ENCODE data around the gene PLEK. TPM values are rescaled to one million over a fixed set of nuclear protein-coding genes. Genes with fewer than 3 reads are reported as not detected.
A peak's percentile ranks its signal among the peaks of the same experiment; 100 is the strongest.

Gene PLEK
- total and polyA plus RNA-seq, 9 of the 15 experiments (the other 6 are each of a cell fraction or from before 2014, with no cell fraction given), result 0.14 to 1.2 (median 0.36) TPM

DNA sequence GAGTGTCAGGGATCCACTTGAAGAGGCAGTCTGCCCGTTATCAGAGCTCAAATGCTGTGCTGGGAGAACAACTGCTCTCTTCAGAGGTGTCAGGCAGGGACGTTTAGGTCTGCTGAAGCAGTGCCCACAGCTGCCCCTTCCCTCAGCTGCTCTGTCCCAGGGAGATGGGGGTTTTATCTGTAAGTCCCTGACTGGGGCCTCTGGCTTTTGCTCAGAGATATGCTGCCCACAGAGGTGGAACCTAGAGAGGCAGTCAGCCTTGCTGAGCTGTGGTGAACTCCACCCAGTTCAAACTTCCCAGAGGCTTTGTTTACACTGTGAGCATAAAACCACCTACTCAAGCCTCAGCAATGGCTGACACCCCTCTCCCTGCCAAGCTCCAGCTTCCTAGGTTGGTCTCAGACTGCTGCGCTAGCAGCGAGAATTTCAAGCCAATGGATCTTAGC, 38.1 kb downstream of the PLEK start (continued):
- TF ChIP-seq, protein P1, sequence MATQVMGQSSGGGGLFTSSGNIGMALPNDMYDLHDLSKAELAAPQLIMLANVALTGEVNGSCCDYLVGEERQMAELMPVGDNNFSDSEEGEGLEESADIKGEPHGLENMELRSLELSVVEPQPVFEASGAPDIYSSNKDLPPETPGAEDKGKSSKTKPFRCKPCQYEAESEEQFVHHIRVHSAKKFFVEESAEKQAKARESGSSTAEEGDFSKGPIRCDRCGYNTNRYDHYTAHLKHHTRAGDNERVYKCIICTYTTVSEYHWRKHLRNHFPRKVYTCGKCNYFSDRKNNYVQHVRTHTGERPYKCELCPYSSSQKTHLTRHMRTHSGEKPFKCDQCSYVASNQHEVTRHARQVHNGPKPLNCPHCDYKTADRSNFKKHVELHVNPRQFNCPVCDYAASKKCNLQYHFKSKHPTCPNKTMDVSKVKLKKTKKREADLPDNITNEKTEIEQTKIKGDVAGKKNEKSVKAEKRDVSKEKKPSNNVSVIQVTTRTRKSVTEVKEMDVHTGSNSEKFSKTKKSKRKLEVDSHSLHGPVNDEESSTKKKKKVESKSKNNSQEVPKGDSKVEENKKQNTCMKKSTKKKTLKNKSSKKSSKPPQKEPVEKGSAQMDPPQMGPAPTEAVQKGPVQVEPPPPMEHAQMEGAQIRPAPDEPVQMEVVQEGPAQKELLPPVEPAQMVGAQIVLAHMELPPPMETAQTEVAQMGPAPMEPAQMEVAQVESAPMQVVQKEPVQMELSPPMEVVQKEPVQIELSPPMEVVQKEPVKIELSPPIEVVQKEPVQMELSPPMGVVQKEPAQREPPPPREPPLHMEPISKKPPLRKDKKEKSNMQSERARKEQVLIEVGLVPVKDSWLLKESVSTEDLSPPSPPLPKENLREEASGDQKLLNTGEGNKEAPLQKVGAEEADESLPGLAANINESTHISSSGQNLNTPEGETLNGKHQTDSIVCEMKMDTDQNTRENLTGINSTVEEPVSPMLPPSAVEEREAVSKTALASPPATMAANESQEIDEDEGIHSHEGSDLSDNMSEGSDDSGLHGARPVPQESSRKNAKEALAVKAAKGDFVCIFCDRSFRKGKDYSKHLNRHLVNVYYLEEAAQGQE (IDR thresholded peaks at IDR 0.05; ENCODE audit: borderline replicate concordance), result 0 out of 2 replicates have a peak, but pooled peaks have one; percentile 4
- TF ChIP-seq, protein P1 (CRISPR knock-in tag; IDR thresholded peaks at IDR 0.05; ENCODE audit: low read depth), result peak; percentile 58; the same call in 1 of the 2 replicates
- no peak for TF ChIP-seq ZNF146 (CRISPR knock-in tag; IDR thresholded peaks at IDR 0.05; ENCODE audit: unreplicated experiment)
- TF ChIP-seq NR2C1 (IDR thresholded peaks at IDR 0.05), result no peak
- no peak for TF ChIP-seq NR2C1 (tag; IDR thresholded peaks at IDR 0.05)
- TF ChIP-seq KLF6 (CRISPR knock-in tag; IDR thresholded peaks at IDR 0.05; ENCODE audit: borderline replicate concordance), result peak; percentile 70; the same call in 1 of the 2 replicates
- TF ChIP-seq, protein P2, sequence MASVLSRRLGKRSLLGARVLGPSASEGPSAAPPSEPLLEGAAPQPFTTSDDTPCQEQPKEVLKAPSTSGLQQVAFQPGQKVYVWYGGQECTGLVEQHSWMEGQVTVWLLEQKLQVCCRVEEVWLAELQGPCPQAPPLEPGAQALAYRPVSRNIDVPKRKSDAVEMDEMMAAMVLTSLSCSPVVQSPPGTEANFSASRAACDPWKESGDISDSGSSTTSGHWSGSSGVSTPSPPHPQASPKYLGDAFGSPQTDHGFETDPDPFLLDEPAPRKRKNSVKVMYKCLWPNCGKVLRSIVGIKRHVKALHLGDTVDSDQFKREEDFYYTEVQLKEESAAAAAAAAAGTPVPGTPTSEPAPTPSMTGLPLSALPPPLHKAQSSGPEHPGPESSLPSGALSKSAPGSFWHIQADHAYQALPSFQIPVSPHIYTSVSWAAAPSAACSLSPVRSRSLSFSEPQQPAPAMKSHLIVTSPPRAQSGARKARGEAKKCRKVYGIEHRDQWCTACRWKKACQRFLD (CRISPR knock-in tag; IDR thresholded peaks at IDR 0.05), result peak; percentile 65; the same call in 1 of the 2 replicates
- peak; percentile 32; the same call in 1 of the 2 replicates for TF ChIP-seq STAT5A (IDR thresholded peaks at IDR 0.05; ENCODE audit: borderline replicate concordance, low read length)
- no peak for TF ChIP-seq EP400 (IDR thresholded peaks at IDR 0.05)
- no peak for TF ChIP-seq TEAD2 (tag; IDR thresholded peaks at IDR 0.05)
- no peak for TF ChIP-seq KAT8 (IDR thresholded peaks at IDR 0.05; ENCODE audit: low read depth)
- TF ChIP-seq ZNF766 (CRISPR knock-in tag; conservative IDR thresholded peaks at IDR 0.05), result peak; percentile 58
- TF ChIP-seq CBFA2T3 (IDR thresholded peaks at IDR 0.05), result peak; percentile 91
- 0 out of 2 replicates have a peak, but pooled peaks have one; percentile 25 for TF ChIP-seq ZNF79 (CRISPR knock-in tag; IDR thresholded peaks at IDR 0.05; ENCODE audit: low read depth)
- TF ChIP-seq, protein P3, sequence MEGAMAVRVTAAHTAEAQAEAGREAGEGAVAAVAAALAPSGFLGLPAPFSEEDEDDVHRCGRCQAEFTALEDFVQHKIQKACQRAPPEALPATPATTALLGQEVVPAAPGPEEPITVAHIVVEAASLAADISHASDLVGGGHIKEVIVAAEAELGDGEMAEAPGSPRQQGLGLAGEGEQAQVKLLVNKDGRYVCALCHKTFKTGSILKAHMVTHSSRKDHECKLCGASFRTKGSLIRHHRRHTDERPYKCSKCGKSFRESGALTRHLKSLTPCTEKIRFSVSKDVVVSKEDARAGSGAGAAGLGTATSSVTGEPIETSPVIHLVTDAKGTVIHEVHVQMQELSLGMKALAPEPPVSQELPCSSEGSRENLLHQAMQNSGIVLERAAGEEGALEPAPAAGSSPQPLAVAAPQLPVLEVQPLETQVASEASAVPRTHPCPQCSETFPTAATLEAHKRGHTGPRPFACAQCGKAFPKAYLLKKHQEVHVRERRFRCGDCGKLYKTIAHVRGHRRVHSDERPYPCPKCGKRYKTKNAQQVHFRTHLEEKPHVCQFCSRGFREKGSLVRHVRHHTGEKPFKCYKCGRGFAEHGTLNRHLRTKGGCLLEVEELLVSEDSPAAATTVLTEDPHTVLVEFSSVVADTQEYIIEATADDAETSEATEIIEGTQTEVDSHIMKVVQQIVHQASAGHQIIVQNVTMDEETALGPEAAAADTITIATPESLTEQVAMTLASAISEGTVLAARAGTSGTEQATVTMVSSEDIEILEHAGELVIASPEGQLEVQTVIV (CRISPR knock-in tag; IDR thresholded peaks at IDR 0.05; ENCODE audit: borderline replicate concordance), result no peak
- TF ChIP-seq, protein P4, sequence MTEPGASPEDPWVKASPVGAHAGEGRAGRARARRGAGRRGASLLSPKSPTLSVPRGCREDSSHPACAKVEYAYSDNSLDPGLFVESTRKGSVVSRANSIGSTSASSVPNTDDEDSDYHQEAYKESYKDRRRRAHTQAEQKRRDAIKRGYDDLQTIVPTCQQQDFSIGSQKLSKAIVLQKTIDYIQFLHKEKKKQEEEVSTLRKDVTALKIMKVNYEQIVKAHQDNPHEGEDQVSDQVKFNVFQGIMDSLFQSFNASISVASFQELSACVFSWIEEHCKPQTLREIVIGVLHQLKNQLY (CRISPR knock-in tag; conservative IDR thresholded peaks at IDR 0.05), result no peak
- TF ChIP-seq MCM7 (IDR thresholded peaks at IDR 0.05), result no peak
